Activated T-cell treated with anti-CD3 and anti-CD28 coated beads, Interleukin-2, amount 50 U/mL, for 4 hours (primary cell): Measurements from ENCODE around the gene HES7. TPM values are rescaled to one million over a fixed set of nuclear protein-coding genes. Genes with fewer than 3 reads are reported as not detected.
"Not testable (repeated sequence)": the region's sequence is repeated elsewhere in the genome, so short reads cannot be mapped to it uniquely, and the experiment has no call there.

Source experiments
- ATAC-seq, 2 donors: fragments of 200-7000 bp; cut with Tn5 transposase; one replicate each; pipeline ENCODE4 v1.10.0; 2021
- DNase-seq: peaks from one replicate; pipeline ENCODE4 v3.0.0-alpha.2; 2020
- H3K27me3 Mint-ChIP-seq: one replicate; pipeline ENCODE4 v1.8.0; 2021; ENCODE audit warnings: low read depth, mixed read lengths
- H3K36me3 Mint-ChIP-seq: one replicate; pipeline ENCODE4 v1.8.0; 2022; ENCODE audit warnings: mixed read lengths; ENCODE audit not compliant: insufficient read depth
- H3K4me1 Mint-ChIP-seq: one replicate; pipeline ENCODE4 v1.8.0; 2021; ENCODE audit warnings: low read depth, mixed read lengths
- H3K4me3 Mint-ChIP-seq: one replicate; pipeline ENCODE4 v1.8.0; 2021; ENCODE audit warnings: mild to moderate bottlenecking, moderate library complexity, mixed read lengths
- H3K9me3 Mint-ChIP-seq: one replicate; pipeline ENCODE4 v1.8.0; 2021; ENCODE audit warnings: mixed read lengths
- total RNA-seq, 3 donors: library from RNA; stranded (reverse); gene quantifications; one replicate each; pipeline ENCODE4 v1.2.1, GENCODE V29; 2021

The HES7 gene
- 1 to 10 TPM; 1.2 to 1.7 (median 1.4) TPM for total RNA-seq

DNA sequence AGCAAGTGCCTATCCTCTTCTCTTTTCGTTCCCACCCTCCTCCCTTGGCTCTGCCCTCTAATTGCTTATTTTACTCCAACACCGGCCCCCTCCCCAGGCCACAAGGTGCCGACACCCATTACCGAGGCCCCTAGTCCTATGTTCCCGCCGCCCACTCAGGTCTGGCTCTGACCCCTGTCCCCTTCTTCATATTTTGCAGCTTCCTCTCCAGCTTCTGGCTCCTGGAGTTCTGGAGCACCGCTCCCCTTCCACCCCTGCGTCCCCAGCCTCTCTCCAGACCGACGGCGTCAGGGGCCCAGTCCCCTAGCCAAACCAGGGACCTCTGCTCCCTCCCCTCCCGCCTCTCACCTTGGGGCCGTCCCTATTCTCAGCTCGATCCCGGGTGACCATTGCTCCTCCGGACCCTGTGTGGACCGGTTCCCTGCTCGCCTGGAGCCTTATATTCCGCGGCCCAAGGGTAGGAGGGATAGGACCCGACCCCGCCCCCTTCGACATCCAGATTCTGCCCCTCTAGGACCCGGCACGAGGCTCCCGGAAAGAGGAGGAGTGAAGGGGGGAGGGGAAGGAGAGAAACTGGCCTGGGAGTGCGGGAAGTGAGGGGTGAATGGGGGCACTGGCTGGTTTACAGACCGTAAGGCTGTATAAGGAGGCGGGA is at the start of gene HES7:
Gene HES7, minus strand, starts transcription at position 412 of the 655 bp plus-strand sequence. Its CDS starts 22 bp downstream, at position 390.
- Mint-ChIP-seq H3K4me1 (peaks cover 62% of the 10 kb centered on the region), H3K27me3 (peaks cover 37% of the 10 kb centered on the region), H3K9me3 (no peaks in the 10 kb centered on the region), H3K36me3 (no peaks in the 10 kb centered on the region), H3K4me3 (peak within 1 kb of the TSS; percentile 87)
- DNase-seq, result no peak
- ATAC-seq, result no peak

DNA sequence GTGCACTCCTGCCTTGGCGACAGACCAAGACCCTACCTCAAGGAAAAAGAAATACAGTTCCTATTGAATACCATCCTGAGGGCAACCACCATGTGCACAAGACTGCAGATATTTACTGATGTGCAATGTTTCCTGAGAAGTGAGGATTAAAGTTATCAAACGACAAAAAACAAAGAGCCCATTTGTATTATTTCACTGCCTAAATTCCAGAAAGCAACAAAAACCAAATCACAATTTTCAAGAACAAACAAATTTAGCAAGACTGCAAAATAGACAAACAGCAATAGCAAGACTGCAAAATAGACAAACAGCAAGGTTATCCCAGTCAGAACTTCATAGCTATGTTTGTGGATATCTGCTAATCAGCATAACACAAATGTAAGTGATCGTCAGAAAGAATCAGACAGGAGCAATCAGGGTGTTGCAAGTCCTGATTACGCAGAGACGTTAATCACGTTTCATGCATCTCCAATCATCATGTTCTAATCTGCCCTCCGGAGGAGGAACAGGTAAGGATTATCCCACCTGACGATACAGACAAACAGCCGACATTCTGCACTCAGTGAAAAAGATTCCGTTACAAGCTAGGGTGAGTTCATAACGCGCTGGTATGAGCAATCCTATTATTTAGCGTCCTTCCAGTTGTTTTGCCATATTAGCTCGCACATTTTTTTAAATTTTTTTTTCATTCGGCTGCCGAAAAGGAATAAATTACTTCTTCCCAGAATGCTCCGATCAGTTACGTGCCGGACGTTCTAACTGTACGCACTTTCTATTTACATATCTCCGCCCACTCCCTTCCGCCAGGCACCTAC is 49.4 kb upstream of the HES7 start:
- ATAC-seq (peak; percentile 79 to 80), DNase-seq (peak; percentile 64)
- Mint-ChIP-seq H3K36me3 (no peaks in the 10 kb centered on the region), H3K4me1 (peaks cover 40% of the 10 kb centered on the region), H3K4me3 (peak overlapping the region; percentile 82), H3K9me3 (no peaks in the 10 kb centered on the region), H3K27me3 (no peaks in the 10 kb centered on the region)

- not testable (repeated sequence) for DNase-seq, H3K36me3 Mint-ChIP-seq, H3K9me3 Mint-ChIP-seq, H3K27me3 Mint-ChIP-seq, ATAC-seq, H3K4me3 Mint-ChIP-seq
- peaks cover 24% of the 10 kb centered on the region for H3K4me1 Mint-ChIP-seq
These were observed 46.3 kb upstream of the HES7 start for GRCh38 chr17:8170186-8170585.

- H3K36me3 Mint-ChIP-seq, result no peaks in the 10 kb centered on the region
- DNase-seq (no peak), ATAC-seq (no peak)
- no peaks in the 10 kb centered on the region for H3K27me3 Mint-ChIP-seq
- peaks cover 26% of the 10 kb centered on the region for H3K4me1 Mint-ChIP-seq
- no peak overlapping the region for H3K4me3 Mint-ChIP-seq
- H3K9me3 Mint-ChIP-seq, result no peaks in the 10 kb centered on the region
These were observed 43.6 kb upstream of the HES7 start for GRCh38 chr17:8167526-8167925.

DNA sequence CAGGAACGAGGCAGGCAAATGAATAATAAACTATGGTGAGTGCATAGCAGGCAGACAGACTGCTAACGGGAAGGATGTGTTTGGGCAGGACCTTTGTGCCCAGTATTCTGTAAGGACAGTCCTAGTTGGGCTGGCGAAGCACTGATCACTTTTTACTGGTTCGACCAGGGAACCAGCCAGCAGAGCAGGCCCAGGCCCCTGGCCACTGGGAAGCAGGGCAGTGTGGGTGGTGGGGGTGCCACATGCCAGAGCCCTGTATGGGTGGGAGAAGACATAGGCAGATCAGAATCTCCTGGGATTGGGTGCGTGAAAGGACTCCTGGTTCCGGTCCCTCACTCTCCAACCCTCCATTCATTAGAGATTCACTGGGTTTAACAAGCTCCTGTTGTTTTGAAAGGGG is 42.8 kb upstream of the HES7 start:
- H3K27me3 Mint-ChIP-seq, result no peaks in the 10 kb centered on the region
- no peaks in the 10 kb centered on the region for H3K9me3 Mint-ChIP-seq
- H3K4me1 Mint-ChIP-seq, result peaks cover 27% of the 10 kb centered on the region
- peaks cover 1% of the 10 kb centered on the region for H3K36me3 Mint-ChIP-seq
- DNase-seq (no peak), ATAC-seq (no peak)
- H3K4me3 Mint-ChIP-seq, result no peak overlapping the region

GRCh38 chr17:8164815-8165131 is 40.9 kb upstream of the HES7 start:
- peak overlapping the region; percentile 83 for H3K4me3 Mint-ChIP-seq
- peaks cover 42% of the 10 kb centered on the region for H3K4me1 Mint-ChIP-seq
- no peak for DNase-seq
- H3K27me3 Mint-ChIP-seq, result no peaks in the 10 kb centered on the region
- H3K9me3 Mint-ChIP-seq, result no peaks in the 10 kb centered on the region
- peaks cover 16% of the 10 kb centered on the region for H3K36me3 Mint-ChIP-seq
- no peak for ATAC-seq

DNA sequence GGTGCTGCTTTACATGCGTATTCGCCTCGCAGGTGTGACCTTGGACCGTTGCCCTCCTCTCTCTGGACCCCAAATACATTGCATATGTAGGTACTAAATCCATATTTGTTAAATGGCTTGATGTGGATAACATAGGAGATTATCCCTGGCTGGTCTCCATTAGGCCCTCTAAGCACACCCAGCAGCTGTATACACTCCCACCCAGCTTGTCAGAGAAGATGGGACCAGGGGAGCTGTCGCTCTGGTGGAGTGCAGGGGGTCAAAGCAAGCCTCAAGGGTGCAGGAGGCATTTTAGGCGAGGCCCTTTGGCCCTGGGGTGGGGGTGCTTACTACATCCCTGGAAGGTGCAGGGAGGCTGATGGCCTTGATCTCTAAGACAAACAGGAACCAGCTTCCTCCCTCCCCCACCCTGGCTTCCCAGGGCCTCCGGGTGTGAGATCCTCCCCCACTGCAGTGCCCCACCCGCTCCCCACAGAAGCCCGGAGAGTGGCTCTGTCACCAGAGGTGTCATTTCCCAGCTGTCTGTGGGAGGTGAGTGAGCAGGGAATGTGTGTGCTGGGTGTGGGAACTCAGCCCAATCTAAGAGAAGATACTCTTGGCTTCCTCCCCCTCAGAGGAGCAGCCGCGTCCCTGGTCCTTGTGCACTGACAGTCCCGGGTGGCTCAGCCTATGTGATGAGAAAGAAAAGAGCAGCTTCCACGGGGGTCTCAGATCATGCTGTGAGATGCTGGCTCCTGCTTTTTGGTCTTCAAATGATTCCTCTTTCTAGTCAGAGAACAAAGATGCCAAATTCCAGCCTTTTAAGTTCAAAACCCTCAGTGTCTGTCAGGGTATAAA is 40.3 kb upstream of the HES7 start:
- DNase-seq, result peak; percentile 47
- Mint-ChIP-seq H3K4me3 (peak overlapping the region; percentile 83), H3K36me3 (peaks cover 16% of the 10 kb centered on the region), H3K4me1 (peaks cover 48% of the 10 kb centered on the region), H3K27me3 (no peaks in the 10 kb centered on the region), H3K9me3 (no peaks in the 10 kb centered on the region)
- ATAC-seq, result peak; percentile 56 to 57

- ATAC-seq, result peak; percentile 10 to 14
- H3K4me3 Mint-ChIP-seq, result peak overlapping the region; percentile 83
- H3K4me1 Mint-ChIP-seq, result peaks cover 55% of the 10 kb centered on the region
- H3K36me3 Mint-ChIP-seq, result peaks cover 21% of the 10 kb centered on the region
- DNase-seq, result no peak
- no peaks in the 10 kb centered on the region for H3K9me3 Mint-ChIP-seq
- H3K27me3 Mint-ChIP-seq, result no peaks in the 10 kb centered on the region
These were observed 39.4 kb upstream of the HES7 start for GRCh38 chr17:8162997-8163977.

GRCh38 chr17:8162233-8162996 is 38.5 kb upstream of the HES7 start, which contains the start of gene VAMP2:
Gene VAMP2 (minus strand): TSS chr17:8162948. CDS start chr17:8162879, 69 bp downstream.
- Mint-ChIP-seq H3K4me3 (peak within 1 kb of the TSS; percentile 88), H3K9me3 (no peaks in the 10 kb centered on the region), H3K36me3 (peaks cover 21% of the 10 kb centered on the region), H3K4me1 (peaks cover 56% of the 10 kb centered on the region), H3K27me3 (no peaks in the 10 kb centered on the region)
- DNase-seq (peak; percentile 77), ATAC-seq (peak; percentile 70 to 74)

- H3K36me3 Mint-ChIP-seq, result peaks cover 21% of the 10 kb centered on the region
- no peaks in the 10 kb centered on the region for H3K9me3 Mint-ChIP-seq
- H3K4me1 Mint-ChIP-seq, result peaks cover 56% of the 10 kb centered on the region
These were observed 37.7 kb upstream of the HES7 start for GRCh38 chr17:8161289-8162232.

DNA sequence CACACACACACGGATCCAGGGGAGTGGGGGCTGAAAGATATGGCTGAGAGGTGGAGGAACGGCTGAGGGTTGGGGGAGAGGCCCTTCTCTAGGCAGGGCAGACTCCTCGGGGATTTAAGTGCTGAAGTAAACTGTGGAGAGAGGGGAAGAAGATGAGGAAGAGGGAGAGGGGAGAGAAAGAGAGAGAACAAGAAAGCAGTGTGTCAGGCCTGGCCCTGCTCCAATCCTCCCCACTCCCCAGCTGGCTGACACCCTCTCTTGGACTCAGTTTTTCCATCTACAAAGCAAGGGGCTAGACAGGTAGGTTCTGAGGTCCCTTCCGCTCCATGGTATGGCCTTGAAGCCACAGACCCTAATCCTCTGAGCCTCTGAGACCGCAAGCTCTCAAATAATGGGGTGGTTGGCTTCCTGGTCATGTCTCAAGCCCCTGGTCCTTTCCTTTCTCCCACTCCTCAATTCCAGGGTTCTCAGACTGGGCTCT is 36.9 kb upstream of the HES7 start:
- no peaks in the 10 kb centered on the region for H3K9me3 Mint-ChIP-seq
- no peaks in the 10 kb centered on the region for H3K27me3 Mint-ChIP-seq
- peaks cover 21% of the 10 kb centered on the region for H3K36me3 Mint-ChIP-seq
- peak overlapping the region; percentile 88 for H3K4me3 Mint-ChIP-seq
- H3K4me1 Mint-ChIP-seq, result peaks cover 56% of the 10 kb centered on the region
- DNase-seq (no peak), ATAC-seq (no peak)

More at GRCh38 chr17:8161289-8162232, 37.7 kb upstream of the HES7 start:
- peak; percentile 5 to 8 for ATAC-seq
- H3K4me3 Mint-ChIP-seq, result peak overlapping the region; percentile 88
- no peaks in the 10 kb centered on the region for H3K27me3 Mint-ChIP-seq
- DNase-seq, result no peak

DNA sequence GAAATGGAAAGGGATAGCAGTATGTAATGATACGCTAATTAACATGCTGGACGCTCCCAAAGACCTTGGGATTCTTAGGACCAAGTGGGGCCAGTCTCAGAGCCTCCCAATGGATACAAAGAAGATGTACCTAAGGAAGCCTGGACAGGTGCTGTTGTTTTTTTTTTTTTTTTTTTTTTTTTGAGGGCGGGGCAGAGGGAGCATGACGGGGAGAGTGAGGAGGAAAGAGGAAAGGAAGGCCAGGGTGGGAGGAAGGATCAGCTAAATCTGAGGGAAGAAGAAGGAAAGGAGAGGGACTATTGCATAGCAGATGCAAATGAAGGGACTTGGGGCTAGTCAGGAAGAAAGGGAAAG is 36.3 kb upstream of the HES7 start:
- no peak for DNase-seq
- H3K9me3 Mint-ChIP-seq, result no peaks in the 10 kb centered on the region
- H3K4me3 Mint-ChIP-seq, result peak overlapping the region; percentile 57
- no peaks in the 10 kb centered on the region for H3K27me3 Mint-ChIP-seq
- peaks cover 21% of the 10 kb centered on the region for H3K36me3 Mint-ChIP-seq
- no peak for ATAC-seq
- H3K4me1 Mint-ChIP-seq, result peaks cover 56% of the 10 kb centered on the region
